Heart right ventricle (tissue), 16 donors: ENCODE data around the gene CRACR2A. TPM values are rescaled to one million over a fixed set of nuclear protein-coding genes. Genes with fewer than 3 reads are reported as not detected.

Source experiments
- ATAC-seq, 8 donors: fragments of 200-7000 bp; cut with Tn5 transposase; one replicate each; pipeline ENCODE4 v1.9.1; 2020; ENCODE audit warnings: mild to moderate bottlenecking in 8 of 8, moderate library complexity in 8 of 8, moderate number of reproducible peaks in 1 of 8
- DNase-seq, 2 donors: peaks; one replicate each; pipeline ENCODE4 v3.0.0-alpha.2; 2020
- H3K27ac ChIP-seq, 10 donors: fragments of 200-600 bp; sonication (generic) in 2 of 10; one replicate each; pipeline versions ENCODE4 v1.5.0 to v1.8.0; 2020 to 2022; ENCODE audit warnings: mild to moderate bottlenecking in 3 of 10
- H3K27me3 ChIP-seq, 7 donors: fragments of 200-600 bp; one replicate each; pipeline ENCODE4 v1.8.0; 2021 to 2022; ENCODE audit warnings: mild to moderate bottlenecking in 2 of 7
- H3K36me3 ChIP-seq, 9 donors: fragments of 200-600 bp; sonication (generic) in 1 of 9; one replicate each; pipeline versions ENCODE4 v1.5.0 to v1.8.0; 2020 to 2022; ENCODE audit warnings: mild to moderate bottlenecking in 2 of 9
- H3K4me1 ChIP-seq, 9 donors: fragments of 200-600 bp; sonication (generic) in 1 of 9; one replicate each; pipeline versions ENCODE4 v1.5.0 to v1.8.0; 2020 to 2022; ENCODE audit warnings: mild to moderate bottlenecking in 4 of 9
- H3K4me3 ChIP-seq, 10 donors: fragments of 200-600 bp; sonication (generic) in 2 of 10; one replicate each; pipeline versions ENCODE4 v1.5.0 to v1.8.0; 2020 to 2022; ENCODE audit warnings: mild to moderate bottlenecking in 7 of 10, moderate library complexity in 2 of 10
- H3K9me3 ChIP-seq, 11 donors: fragments of 200-600 bp in 10 of 11; sonication (generic) in 2 of 11; one replicate each; pipeline versions ENCODE4 v1.5.0 to v1.8.0; 2013 to 2022; ENCODE audit warnings: mild to moderate bottlenecking in 2 of 11, control low read depth in 1 of 11, moderate library complexity in 1 of 11
- WGBS, 2 donors: extraction: QIAGEN DNeasy Blood & Tissue Kit; methylation state at CpG; one replicate each; pipeline ENCODE4 v1.1.7; 2013; ENCODE audit warnings: inconsistent platforms in 1 of 2; 5-methylcytosine and 5-hydroxymethylcytosine counted together
- intact Hi-C, 10 donors: fragments of 100-400 bp; cut with DNase I; formaldehyde crosslinking; loops; one replicate each; pipeline versions ENCODE4 v1.11.1 to v1.14.2; 2022
- polyA plus RNA-seq, 2 donors: library from polyadenylated mRNA; stranded (reverse); fragments of 200-250 nt; gene quantifications; one replicate each; pipeline ENCODE4 v1.2.3, GENCODE V29; 2013
- total RNA-seq, 10 donors: library from RNA; stranded (reverse); fragmentation: NEBNext Ultra II Directional in 3 of 10; extraction: Animal tissue kit (Norgen Biotek cat#: 25700) in 3 of 10; gene quantifications; one replicate each; pipeline versions ENCODE4 v1.2.1 to v1.2.4, GENCODE V29; 2021 to 2023
- TF ChIP-seq, protein P1 (sequence below), 9 donors: fragments of 200-600 bp; sonication (generic) in 2 of 9; IDR thresholded peaks; one replicate each; pipeline versions ENCODE4 v1.5.0 to v1.8.0; 2021 to 2022; ENCODE audit warnings: antibody characterized with exemption in 9 of 9, mild to moderate bottlenecking in 5 of 9, moderate library complexity in 1 of 9
- donor health status: Arrhythmogenic right ventricular cardiomyopathy.
- donor health status: ischemic (EF 13 %, LVEDD 7.1; RV severe dilation, severe dysfunction).
- donor health status: healthy with polysubstance abuse.
- donor health status: DM: no; HTN: yes; CAD: no.
- donor health status: DM: no; HTN: no; CAD: no.
- donor health status: ischemic (EF 25% LVEDD 6.9; RV normal size, moderate dysfunction).
- donor health status: ischemic (EF 25% LVEDD 5.7; RV mildly dilated, moderate dysfunction).
- donor health status: healthy.
- donor health status: DM: yes; HTN: yes; CAD: no.
- donor health status: Ischemic cardiomyopathy.
- donor health status: ischemic (EF 35%, LVEDD 5.7; RV mildly dilated, moderate dysfunction).
- donor health status: nonischemic (EF 11% LVEDD 7.7; RV severe dilation, severe dysfunction).
- donor health status: DM: yes; HTN: yes; CAD: no.
- donor health status: PGD.
- donor health status: ischemic (EF 29% LVEDD 5.4; RV normal size, mild dysfunction).
- donor health status: nonischemic (EF 23%, LVEDD 6.1; RV moderate dilation, normal function).

CRACR2A gene
- total and polyA plus RNA-seq, 12 donors = 0.64 to 10.4 (median 4.6) TPM

GRCh38 chr12:3622021-3622821, 130.7 kb downstream of the CRACR2A start:
- no peaks in the 10 kb centered on the region for H3K27me3 ChIP-seq
- TF ChIP-seq, protein P1, sequence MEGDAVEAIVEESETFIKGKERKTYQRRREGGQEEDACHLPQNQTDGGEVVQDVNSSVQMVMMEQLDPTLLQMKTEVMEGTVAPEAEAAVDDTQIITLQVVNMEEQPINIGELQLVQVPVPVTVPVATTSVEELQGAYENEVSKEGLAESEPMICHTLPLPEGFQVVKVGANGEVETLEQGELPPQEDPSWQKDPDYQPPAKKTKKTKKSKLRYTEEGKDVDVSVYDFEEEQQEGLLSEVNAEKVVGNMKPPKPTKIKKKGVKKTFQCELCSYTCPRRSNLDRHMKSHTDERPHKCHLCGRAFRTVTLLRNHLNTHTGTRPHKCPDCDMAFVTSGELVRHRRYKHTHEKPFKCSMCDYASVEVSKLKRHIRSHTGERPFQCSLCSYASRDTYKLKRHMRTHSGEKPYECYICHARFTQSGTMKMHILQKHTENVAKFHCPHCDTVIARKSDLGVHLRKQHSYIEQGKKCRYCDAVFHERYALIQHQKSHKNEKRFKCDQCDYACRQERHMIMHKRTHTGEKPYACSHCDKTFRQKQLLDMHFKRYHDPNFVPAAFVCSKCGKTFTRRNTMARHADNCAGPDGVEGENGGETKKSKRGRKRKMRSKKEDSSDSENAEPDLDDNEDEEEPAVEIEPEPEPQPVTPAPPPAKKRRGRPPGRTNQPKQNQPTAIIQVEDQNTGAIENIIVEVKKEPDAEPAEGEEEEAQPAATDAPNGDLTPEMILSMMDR (IDR thresholded peaks at IDR 0.05) = no peak
- no peak for DNase-seq
- 45 to 64% methylated on average over 2 of the region's 2 CpGs for WGBS, 2 donors
- no peaks in the 10 kb centered on the region for H3K9me3 ChIP-seq
- no peak for ATAC-seq
- intact Hi-C loops = no loop called here
- peaks cover 0 to 9% (median 0%) of the 10 kb centered on the region in 9 donors for H3K4me1 ChIP-seq
- H3K4me3 ChIP-seq = no peak overlapping the region
- H3K36me3 ChIP-seq = peaks cover 0 to 38% (median 0%) of the 10 kb centered on the region in 9 donors
- H3K27ac ChIP-seq = no peak overlapping the region

DNA sequence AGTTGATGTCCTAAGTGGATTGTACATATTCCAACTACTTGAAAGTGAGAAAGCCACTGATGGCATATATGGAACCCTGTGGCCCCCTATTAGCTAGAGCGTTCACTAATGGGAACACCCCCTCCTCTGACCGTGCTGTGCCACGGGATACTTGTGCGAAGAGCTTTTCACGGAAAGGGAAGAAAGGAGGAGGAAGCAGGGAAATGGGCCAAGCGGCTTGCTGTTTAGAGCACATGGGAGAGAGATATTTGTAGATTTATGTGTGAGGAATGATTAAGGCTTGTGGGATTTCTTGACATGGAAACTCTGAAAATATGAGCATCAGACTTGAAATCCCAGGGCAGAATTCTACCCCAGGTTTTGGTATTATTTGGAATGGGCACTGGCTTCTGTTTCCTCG, 132.1 kb downstream of the CRACR2A start:
- TF ChIP-seq, protein P1 (IDR thresholded peaks at IDR 0.05) = no peak
- Histone ChIP-seq H3K27me3 (no peaks in the 10 kb centered on the region), H3K36me3 (peaks cover 0 to 33% (median 0%) of the 10 kb centered on the region in 9 donors), H3K27ac (no peak overlapping the region), H3K4me3 (no peak overlapping the region), H3K4me1 (peaks cover 0 to 9% (median 0%) of the 10 kb centered on the region in 9 donors), H3K9me3 (no peaks in the 10 kb centered on the region)
- WGBS, 2 donors = 87 to 89% methylated on average over 7 of the region's 7 CpGs
- DNase-seq (no peak), ATAC-seq (no peak)
- intact Hi-C loops = no loop called here

- Histone ChIP-seq H3K9me3 (no peaks in the 10 kb centered on the region), H3K4me3 (no peak overlapping the region), H3K4me1 (peaks cover 0 to 4% (median 0%) of the 10 kb centered on the region in 9 donors), H3K27ac (no peak overlapping the region), H3K27me3 (no peaks in the 10 kb centered on the region), H3K36me3 (peaks cover 0 to 34% (median 0%) of the 10 kb centered on the region in 9 donors)
- TF ChIP-seq, protein P1 (IDR thresholded peaks at IDR 0.05) = no peak
- intact Hi-C loops = loop anchor here in 1 of 10 donors (10.0 kb wide), 1 partner anchor 283 kb away; no protein-coding TSS in a partner anchor
- DNase-seq = no peak
- WGBS, 2 donors = 90 to 93% methylated on average over 4 of the region's 4 CpGs
- ATAC-seq = no peak
Observed at GRCh38 chr12:3617565-3617964, 135.3 kb downstream of the CRACR2A start.

DNA sequence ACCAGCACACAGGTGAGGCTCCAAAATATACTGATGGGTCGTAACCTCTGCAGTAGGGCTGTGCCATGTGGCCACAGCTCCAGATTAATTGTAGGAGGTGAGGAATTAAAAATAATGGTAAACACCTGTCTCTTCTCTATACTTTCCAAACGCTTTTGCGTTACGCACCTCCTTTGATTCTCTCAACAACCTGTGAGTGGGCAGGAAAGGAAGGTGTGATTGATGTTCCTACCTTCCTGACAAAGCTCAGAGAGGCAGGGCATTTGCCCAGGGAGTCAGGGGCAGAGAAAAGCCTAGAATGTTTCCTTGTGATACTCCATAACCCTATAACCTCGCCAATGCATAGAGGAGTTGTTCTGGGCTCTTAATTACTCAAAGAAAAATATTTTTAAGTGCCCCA, 137.0 kb downstream of the CRACR2A start:
- WGBS, 2 donors = 93 to 98% methylated on average over 5 of the region's 5 CpGs
- TF ChIP-seq, protein P1 (IDR thresholded peaks at IDR 0.05) = no peak
- no peaks in the 10 kb centered on the region for H3K27me3 ChIP-seq
- no peak overlapping the region for H3K4me3 ChIP-seq
- no peaks in the 10 kb centered on the region for H3K9me3 ChIP-seq
- no peak overlapping the region for H3K27ac ChIP-seq
- DNase-seq (no peak), ATAC-seq (no peak)
- intact Hi-C loops = loop anchor here in 1 of 10 donors (10.0 kb wide), 1 partner anchor 281 kb away; no protein-coding TSS in a partner anchor
- peaks cover 0 to 34% (median 0%) of the 10 kb centered on the region in 9 donors for H3K36me3 ChIP-seq
- H3K4me1 ChIP-seq = peaks cover 0 to 15% (median 0%) of the 10 kb centered on the region in 9 donors
